A549 (cell line): ENCODE measurements around the gene POLR3A. TPM values are rescaled to one million over a fixed set of nuclear protein-coding genes. Genes with fewer than 3 reads are reported as not detected.
"Not testable (repeated sequence)": the region's sequence is repeated elsewhere in the genome, so short reads cannot be mapped to it uniquely, and the experiment has no call there.

Source experiments
- ATAC-seq, 2 experiments: fragments of 200-7000 bp in 1 of 2; fragments of >200 bp in 1 of 2; cut with Nextera tagmentation in 1 of 2; cut with Tn5 transposase in 1 of 2; 3 replicates each; pipeline versions ENCODE4 v1.8.0 to v1.9.1; 2018 to 2020; ENCODE audit warnings: mild to moderate bottlenecking in 1 of 2, moderate library complexity in 1 of 2
- CTCF ChIA-PET: fragments of 300-600 bp; sonication (Branson Sonifier 250); formaldehyde crosslinking; extraction: SDS; loops from one replicate; lab custom pipeline; 2021; ENCODE audit warnings: antibody characterized with exemption, inconsistent platforms; lab: Yijun Ruan, JAX
- POLR2A ChIA-PET: fragments of 350-600 bp; formaldehyde crosslinking; extraction: SDS; loops from one replicate; lab custom pipeline; 2021; ENCODE audit warnings: antibody characterized with exemption, inconsistent platforms; lab: Yijun Ruan, JAX
- DNase-seq, 2 experiments: peaks; one replicate each; pipeline versions ENCODE4 v3.0.0 to v3.0.0-alpha.2; 2011 to 2016; ENCODE audit warnings: low read depth in 1 of 2, low spot score in 1 of 2
- FAIRE-seq: peaks from 2 replicates; lab custom pipeline; 2011; peaks lifted over from hg19 to GRCh38; lab: Jason Lieb, UNC
- H3K27ac ChIP-seq, 2 experiments: fragments of >200 bp; sonication (Bioruptor Twin); formaldehyde crosslinking; 3 replicates each; pipeline ENCODE4 v1.5.1; 2016 to 2017
- H3K4me1 ChIP-seq: fragments of >200 bp; sonication (Bioruptor Twin); formaldehyde crosslinking; 3 replicates; pipeline ENCODE4 v1.6.1; 2016
- H3K4me2 ChIP-seq: fragments of >200 bp; sonication (Bioruptor Twin); formaldehyde crosslinking; 3 replicates; pipeline ENCODE4 v1.6.1; 2016
- H3K4me3 ChIP-seq: fragments of >200 bp; sonication (Bioruptor Twin); formaldehyde crosslinking; 3 replicates; pipeline ENCODE4 v1.5.1; 2016
- H3K9me3 ChIP-seq: fragments of >200 bp; sonication (Bioruptor Twin); formaldehyde crosslinking; 3 replicates; pipeline ENCODE4 v1.6.1; 2016
- BHLHE40 ChIP-seq: IDR thresholded peaks from 2 replicates; pipeline ENCODE4 v1.6.1; 2012; ENCODE audit warnings: low read depth, low read length, inconsistent platforms
- CBX2 ChIP-seq: fragments of 200-600 bp; sonication (generic); IDR thresholded peaks from 2 replicates; pipeline ENCODE4 v1.6.1; 2016; ENCODE audit warnings: low read depth, mild to moderate bottlenecking, borderline replicate concordance
- EHMT2 ChIP-seq: fragments of 200-600 bp; sonication (generic); IDR thresholded peaks from 2 replicates; pipeline ENCODE4 v1.6.1; 2016; ENCODE audit warnings: antibody characterized with exemption, low read depth, mild to moderate bottlenecking, moderate library complexity
- EP300 ChIP-seq, 2 experiments: fragments of >200 bp; sonication (Bioruptor Twin); formaldehyde crosslinking; IDR thresholded peaks; 2 replicates in 1 of 2; 3 replicates in 1 of 2; pipeline ENCODE4 v1.6.1; 2016 to 2017
- FOSL2 ChIP-seq, 2 experiments: fragments of 450-650 bp in 1 of 2; fragments of >200 bp in 1 of 2; sonication (Bioruptor Twin) in 1 of 2; formaldehyde crosslinking; IDR thresholded peaks; 2 replicates each; pipeline versions ENCODE4 v1.5.0 to v1.6.1; 2016 to 2020; ENCODE audit warnings: mild to moderate bottlenecking in 1 of 2, moderate library complexity in 1 of 2
- HDAC2 ChIP-seq: fragments of 200-600 bp; sonication (generic); IDR thresholded peaks from 2 replicates; pipeline ENCODE4 v1.6.1; 2016
- HOXA7 ChIP-seq: fragments of 250-450 bp; sonication (Bioruptor Pico); IDR thresholded peaks from 2 replicates; pipeline ENCODE4 v1.5.0; 2020; ENCODE audit warnings: mild to moderate bottlenecking, moderate library complexity
- JUN ChIP-seq, 2 experiments: fragments of >200 bp; sonication (Bioruptor Twin); formaldehyde crosslinking; IDR thresholded peaks; 2 replicates in 1 of 2; 3 replicates in 1 of 2; pipeline ENCODE4 v1.6.1; 2016 to 2017
- JUNB ChIP-seq: fragments of >200 bp; sonication (Bioruptor Twin); formaldehyde crosslinking; IDR thresholded peaks from 2 replicates; pipeline ENCODE4 v1.6.1; 2016
- KDM5A ChIP-seq: fragments of 200-600 bp; sonication (generic); IDR thresholded peaks from 2 replicates; pipeline ENCODE4 v1.6.1; 2016; ENCODE audit warnings: antibody characterized with exemption, mild to moderate bottlenecking
- MAFK ChIP-seq: fragments of 450-650 bp; IDR thresholded peaks from 2 replicates; pipeline ENCODE4 v1.6.1; 2014; ENCODE audit not compliant: partially characterized antibody
- MAZ ChIP-seq: fragments of 150-350 bp; IDR thresholded peaks from 2 replicates; pipeline ENCODE4 v1.6.1; 2014; ENCODE audit warnings: antibody characterized with exemption, low read depth, low read length, borderline replicate concordance
- NFE2L2 ChIP-seq: fragments of 150-350 bp; conservative IDR thresholded peaks from 2 replicates; pipeline ENCODE4 v1.6.1; 2014; ENCODE audit warnings: low read length
- POLR2AphosphoS2 ChIP-seq: conservative IDR thresholded peaks from 2 replicates; pipeline ENCODE4 v1.6.1; 2012; ENCODE audit warnings: low read length, improper control_type of control experiment, inconsistent platforms
- RCOR1 ChIP-seq: fragments of 150-350 bp; IDR thresholded peaks from 2 replicates; pipeline ENCODE4 v1.6.1; 2014; ENCODE audit warnings: antibody characterized with exemption, low read length, low read depth
- RFX5 ChIP-seq: fragments of 450-650 bp; IDR thresholded peaks from 2 replicates; pipeline ENCODE4 v1.7.1; 2014; ENCODE audit warnings: antibody characterized with exemption, mild to moderate bottlenecking, moderate library complexity
- RNF2 ChIP-seq: fragments of 200-600 bp; sonication (generic); IDR thresholded peaks from 2 replicates; pipeline ENCODE4 v1.6.1; 2016; ENCODE audit warnings: low read depth, mild to moderate bottlenecking, antibody characterized with exemption, moderate library complexity, borderline replicate concordance
- SREBF2 ChIP-seq: fragments of 450-650 bp; IDR thresholded peaks from 2 replicates; pipeline ENCODE4 v1.6.1; 2014; ENCODE audit warnings: mild to moderate bottlenecking, moderate library complexity
- TP53 ChIP-seq: fragments of 250-450 bp; sonication (Bioruptor Pico); IDR thresholded peaks from 2 replicates; pipeline ENCODE4 v1.5.0; 2021; ENCODE audit warnings: mild to moderate bottlenecking, moderate library complexity
- ZFP36 ChIP-seq: fragments of 450-650 bp; IDR thresholded peaks from 2 replicates; pipeline ENCODE4 v1.6.1; 2014; ENCODE audit warnings: borderline replicate concordance; ENCODE audit not compliant: partially characterized antibody
- ZNF302 ChIP-seq: fragments of 250-450 bp; sonication (Bioruptor Pico); IDR thresholded peaks from 2 replicates; pipeline ENCODE4 v1.9.0; 2021; ENCODE audit warnings: inconsistent platforms, mild to moderate bottlenecking, moderate library complexity
- WGBS: methylation state at CpG from one replicate; pipeline ENCODE4 v1.1.6; 2017; ENCODE audit errors: missing lambda C conversion rate; 5-methylcytosine and 5-hydroxymethylcytosine counted together
- polyA plus RNA-seq, 4 experiments: library from polyadenylated mRNA; depleted of rRNA in 3 of 4; stranded (reverse); fragments of >200 nt; fragmentation: RNase III in 1 of 4; extraction: RNeasy Plus Mini Kit Qiagen cat#74134 plus additional on column Dnase treatment in 1 of 4; gene quantifications; 2 replicates in 3 of 4; 3 replicates in 1 of 4; pipeline ENCODE4 v1.2.3, GENCODE V29; 2011 to 2017
- TF ChIP-seq, protein P1 (sequence below): IDR thresholded peaks from 2 replicates; pipeline ENCODE4 v1.6.1; 2012
- TF ChIP-seq, protein P2 (sequence below): fragments of >200 bp; sonication (Bioruptor Twin); formaldehyde crosslinking; IDR thresholded peaks from 2 replicates; pipeline ENCODE4 v1.6.1; 2016
- TF ChIP-seq, protein P3 (sequence below): fragments of 150-350 bp; IDR thresholded peaks from 2 replicates; pipeline ENCODE4 v1.6.1; 2014; ENCODE audit warnings: low read depth, mild to moderate bottlenecking, low read length

The POLR3A gene
- polyA plus RNA-seq, 2 of the 4 experiments (the other 2 are of a cell fraction): 10.9 to 17.7 TPM

DNA sequence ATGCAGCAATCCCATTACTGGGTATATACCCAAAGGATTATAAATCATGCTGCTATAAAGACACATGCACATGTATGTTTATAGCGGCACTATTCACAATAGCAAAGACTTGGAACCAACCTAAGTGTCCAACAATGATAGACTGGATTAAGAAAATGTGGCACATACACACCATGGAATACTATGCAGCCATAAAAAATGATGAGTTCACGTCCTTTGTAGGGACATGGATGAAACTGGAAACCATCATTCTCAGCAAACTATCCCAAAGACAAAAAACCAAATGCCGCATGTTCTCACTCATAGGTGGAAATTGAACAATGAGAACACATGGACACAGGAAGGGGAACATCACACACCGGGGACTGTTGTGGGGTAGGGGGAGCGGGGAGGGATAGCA lies 30.5 kb downstream of the POLR3A start:
- not testable (repeated sequence) for FAIRE-seq

DNA sequence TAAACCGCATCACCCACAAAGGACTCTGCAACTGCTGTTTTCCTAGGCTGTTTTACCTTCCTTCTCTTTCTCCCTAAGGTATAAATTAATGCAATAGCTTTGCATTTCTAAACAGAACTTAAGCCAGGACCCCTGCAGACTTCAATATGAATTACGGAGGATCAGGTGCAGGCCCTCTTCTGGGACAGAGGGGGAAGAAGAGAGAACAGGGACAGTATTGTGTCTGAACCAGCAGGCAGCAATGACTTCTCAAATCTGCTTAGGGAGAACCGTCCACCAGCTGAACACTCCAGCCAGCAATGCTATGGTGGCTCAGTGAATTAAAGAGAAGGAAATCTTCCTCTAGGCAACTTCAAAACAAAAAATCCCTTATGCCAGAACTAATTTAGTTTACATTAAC lies 35.7 kb downstream of the POLR3A start:
- 94% methylated on average over 3 of the region's 3 CpGs for WGBS
- no peak for FAIRE-seq
- no peak for DNase-seq
- Histone ChIP-seq H3K4me3 (no peak overlapping the region), H3K4me1 (no peaks in the 10 kb centered on the region), H3K9me3 (no peaks in the 10 kb centered on the region), H3K27ac (no peak overlapping the region), H3K4me2 (no peak overlapping the region)
- ATAC-seq: no peak
- CTCF ChIA-PET: interaction anchor here (1.3 kb wide), 1 partner anchor 146 kb away, joined by 3 read pairs; no protein-coding TSS in a partner anchor
- POLR2A ChIA-PET: no interaction called here
- TF ChIP-seq RFX5 (no peak), FOSL2 (IDR thresholded peaks at IDR 0.05) (no peak), FOSL2 (CRISPR knock-in tag; IDR thresholded peaks at IDR 0.05) (no peak), RNF2 (no peak), EP300 (IDR thresholded peaks at IDR 0.05) (no peak), SREBF2 (no peak), ZFP36 (no peak)
- TF ChIP-seq, protein P1, sequence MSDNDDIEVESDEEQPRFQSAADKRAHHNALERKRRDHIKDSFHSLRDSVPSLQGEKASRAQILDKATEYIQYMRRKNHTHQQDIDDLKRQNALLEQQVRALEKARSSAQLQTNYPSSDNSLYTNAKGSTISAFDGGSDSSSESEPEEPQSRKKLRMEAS: no peak

More for the DNA sequence above, 30.5 kb downstream of the POLR3A start:
- H3K4me2 ChIP-seq, POLR2A ChIA-PET, H3K27ac ChIP-seq, CTCF ChIA-PET, H3K9me3 ChIP-seq, DNase-seq, H3K4me1 ChIP-seq, H3K4me3 ChIP-seq, ATAC-seq: not testable (repeated sequence)
- WGBS: 94% methylated on average over 5 of the region's 5 CpGs

DNA sequence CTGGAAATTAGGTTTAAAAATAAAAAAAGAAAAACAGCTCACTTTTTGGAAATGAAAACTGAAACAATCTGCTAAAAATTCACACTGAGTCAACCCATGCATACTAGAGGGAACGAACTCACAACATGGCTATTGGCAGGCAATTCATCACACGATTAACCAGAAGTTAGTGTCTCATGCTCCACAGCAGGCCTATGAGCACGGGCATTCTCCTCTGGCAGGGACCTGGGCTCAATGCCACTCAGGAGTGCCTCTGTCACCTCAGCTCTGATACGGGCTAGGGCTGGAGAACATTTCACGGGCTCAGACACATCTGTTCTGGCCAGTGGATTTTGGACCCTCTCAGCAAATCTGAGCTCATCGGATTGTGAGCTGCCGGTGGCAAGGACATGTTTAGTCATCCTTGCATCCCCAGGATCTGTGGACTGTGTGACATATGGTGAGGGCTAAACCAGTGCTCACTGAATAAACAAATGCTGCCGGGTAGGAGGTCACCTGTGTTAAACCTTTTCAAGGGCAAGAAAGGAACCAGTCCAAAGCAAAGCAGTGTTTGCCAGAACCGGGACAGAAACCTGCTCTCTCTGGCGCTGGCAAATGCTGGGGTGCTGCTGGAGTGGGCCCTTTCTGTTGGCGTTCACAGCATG lies 40.1 kb downstream of the POLR3A start:
- no peak for DNase-seq
- Histone ChIP-seq H3K4me1 (no peaks in the 10 kb centered on the region), H3K9me3 (no peaks in the 10 kb centered on the region)
- no peak for ATAC-seq
- CTCF ChIA-PET: interaction anchor here (0.7 to 1.8 kb wide), 4 partner anchors 11 to 142 kb away, joined by 3 to 6 read pairs (median 4); no protein-coding TSS in a partner anchor
- no peak for FAIRE-seq
- TF ChIP-seq MAFK: no peak
- TF ChIP-seq RCOR1: no peak
- TF ChIP-seq, protein P2, sequence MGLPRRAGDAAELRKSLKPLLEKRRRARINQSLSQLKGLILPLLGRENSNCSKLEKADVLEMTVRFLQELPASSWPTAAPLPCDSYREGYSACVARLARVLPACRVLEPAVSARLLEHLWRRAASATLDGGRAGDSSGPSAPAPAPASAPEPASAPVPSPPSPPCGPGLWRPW: no peak
- TF ChIP-seq TP53 (CRISPR knock-in tag): no peak
- no peak for TF ChIP-seq EHMT2
- TF ChIP-seq JUN (IDR thresholded peaks at IDR 0.05): no peak
- TF ChIP-seq RNF2: no peak
- TF ChIP-seq HDAC2: no peak
- TF ChIP-seq CBX2: no peak
- no peak for TF ChIP-seq JUNB
- TF ChIP-seq ZNF302: no peak
- no peak for TF ChIP-seq KDM5A
- TF ChIP-seq BHLHE40: no peak
- no peak for TF ChIP-seq HOXA7 (CRISPR knock-in tag)
- no peak for TF ChIP-seq POLR2AphosphoS2
- TF ChIP-seq NFE2L2: no peak
- TF ChIP-seq MAZ: no peak
- TF ChIP-seq, protein P3, sequence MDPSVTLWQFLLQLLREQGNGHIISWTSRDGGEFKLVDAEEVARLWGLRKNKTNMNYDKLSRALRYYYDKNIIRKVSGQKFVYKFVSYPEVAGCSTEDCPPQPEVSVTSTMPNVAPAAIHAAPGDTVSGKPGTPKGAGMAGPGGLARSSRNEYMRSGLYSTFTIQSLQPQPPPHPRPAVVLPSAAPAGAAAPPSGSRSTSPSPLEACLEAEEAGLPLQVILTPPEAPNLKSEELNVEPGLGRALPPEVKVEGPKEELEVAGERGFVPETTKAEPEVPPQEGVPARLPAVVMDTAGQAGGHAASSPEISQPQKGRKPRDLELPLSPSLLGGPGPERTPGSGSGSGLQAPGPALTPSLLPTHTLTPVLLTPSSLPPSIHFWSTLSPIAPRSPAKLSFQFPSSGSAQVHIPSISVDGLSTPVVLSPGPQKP: no peak
- TF ChIP-seq, all 56 proteins: peak for 0
- 87% methylated on average over 11 of the region's 11 CpGs for WGBS
- Histone ChIP-seq H3K27ac (no peak overlapping the region), H3K4me2 (no peak overlapping the region), H3K4me3 (no peak overlapping the region)
- POLR2A ChIA-PET: no interaction called here
